GM18511 (cell line): ENCODE results near the gene LIG1.
"Not testable (repeated sequence)": the region's sequence is repeated elsewhere in the genome, so short reads cannot be mapped to it uniquely, and the experiment has no call there.

ENCODE experiments used
- ATAC-seq: cut with Tn5 transposase; IDR thresholded peaks from one replicate; pipeline ENCODE4 v1.9.1; 2021; ENCODE audit warnings: mild to moderate bottlenecking, moderate library complexity; ENCODE audit not compliant: unreplicated experiment

LIG1 gene

DNA sequence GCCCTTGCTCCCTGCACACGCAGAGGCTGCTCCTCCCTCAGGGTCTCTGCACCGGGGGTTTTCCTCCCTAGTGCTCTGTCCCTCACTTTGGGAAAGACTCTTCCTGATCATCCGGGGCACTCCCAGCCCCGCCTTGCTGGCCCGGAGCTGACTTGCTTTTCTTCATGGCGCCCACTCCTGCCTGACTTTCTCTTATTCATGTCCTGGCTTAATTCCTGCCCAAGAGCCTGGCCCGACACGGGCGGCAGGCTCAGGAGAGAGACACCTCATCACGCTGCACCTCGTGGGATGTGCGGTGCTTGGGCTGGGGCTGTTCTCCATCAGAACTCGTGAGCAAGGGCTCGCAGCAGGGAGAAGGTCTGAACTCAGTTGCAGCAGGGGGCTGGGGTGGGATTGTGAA, 47.7 kb downstream of the LIG1 start:
- ATAC-seq = no peak

DNA sequence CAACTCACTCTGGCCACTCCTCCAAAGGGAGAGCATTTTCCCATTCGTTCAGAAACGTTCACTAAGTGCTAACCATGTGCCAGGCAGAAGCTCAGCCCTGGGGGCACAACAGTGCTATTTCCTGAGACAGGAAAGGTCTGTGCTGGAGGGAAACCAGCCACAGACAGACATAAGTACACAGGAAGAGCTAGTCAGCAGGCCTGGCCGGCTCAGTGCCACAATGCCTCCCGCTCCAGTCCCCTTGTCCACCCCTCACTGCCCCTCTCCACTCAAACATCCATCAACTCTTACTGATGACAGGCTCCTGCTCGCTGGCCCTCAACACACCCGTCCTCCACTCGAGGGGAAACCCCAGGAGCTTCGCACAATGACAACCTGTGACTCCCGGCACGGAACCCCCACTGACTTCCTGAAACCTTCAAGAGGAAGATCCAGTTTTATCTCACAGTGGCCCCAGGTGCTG, 48.2 kb downstream of the LIG1 start:
- ATAC-seq = peak; percentile 45

DNA sequence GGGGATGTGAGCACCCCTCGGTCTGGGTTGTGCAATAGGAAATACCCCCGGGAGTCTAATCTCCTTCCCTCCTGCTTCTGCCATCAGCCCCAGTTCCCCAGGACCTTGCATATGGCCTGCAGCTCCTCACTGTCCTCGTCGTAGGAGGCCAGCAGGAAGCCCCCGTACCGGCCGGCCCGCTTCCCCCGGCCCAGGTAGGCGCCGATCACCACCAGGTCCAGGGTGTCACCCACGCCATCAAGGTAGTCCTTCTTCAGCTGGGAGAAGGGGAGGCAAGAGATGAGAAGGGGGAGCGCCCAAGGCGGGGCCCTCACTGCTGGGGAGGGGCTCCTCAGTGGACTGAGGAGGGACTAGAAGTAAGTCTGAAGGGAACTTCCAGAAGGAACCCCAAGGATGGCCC, 49.1 kb downstream of the LIG1 start:
- no peak for ATAC-seq

DNA sequence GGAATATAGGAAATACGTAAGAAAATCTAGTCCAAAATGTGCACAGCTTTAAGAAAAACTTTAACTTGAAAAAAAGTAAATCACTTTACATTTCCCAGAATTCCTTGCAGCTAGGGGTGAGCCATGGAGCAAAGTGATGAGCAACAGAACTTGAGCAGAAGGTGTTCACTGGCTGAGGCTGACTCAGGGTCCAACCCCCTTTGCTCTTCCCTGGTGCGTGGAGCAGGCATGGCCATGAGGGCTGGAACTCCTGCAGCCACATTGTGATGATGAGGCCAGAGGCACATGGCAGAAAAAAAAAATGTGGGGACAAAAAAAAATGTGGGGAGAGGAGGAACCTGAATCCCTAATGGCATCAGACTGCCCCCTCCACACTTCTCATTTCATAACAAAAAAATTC, 49.6 kb downstream of the LIG1 start:
- ATAC-seq = no peak

DNA sequence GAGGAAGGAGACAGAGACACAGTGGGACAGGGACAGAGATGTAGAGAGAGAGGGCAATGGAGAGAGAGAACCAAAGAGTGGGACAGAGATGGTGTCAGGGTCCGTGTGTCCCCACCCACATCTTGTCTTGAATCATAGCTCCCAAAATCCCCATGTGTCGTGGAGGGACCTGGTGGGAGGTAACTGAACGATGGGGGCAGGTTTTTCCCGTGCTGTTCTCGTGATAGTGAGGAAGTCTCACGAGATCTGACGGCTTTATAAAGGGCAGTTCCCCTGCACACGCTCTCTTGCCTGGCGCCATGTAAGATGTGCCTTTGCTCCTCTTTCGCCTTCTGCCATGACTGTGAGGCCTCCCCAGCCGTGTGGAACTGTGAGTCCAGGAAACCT, 52.0 kb downstream of the LIG1 start:
- no peak for ATAC-seq

DNA sequence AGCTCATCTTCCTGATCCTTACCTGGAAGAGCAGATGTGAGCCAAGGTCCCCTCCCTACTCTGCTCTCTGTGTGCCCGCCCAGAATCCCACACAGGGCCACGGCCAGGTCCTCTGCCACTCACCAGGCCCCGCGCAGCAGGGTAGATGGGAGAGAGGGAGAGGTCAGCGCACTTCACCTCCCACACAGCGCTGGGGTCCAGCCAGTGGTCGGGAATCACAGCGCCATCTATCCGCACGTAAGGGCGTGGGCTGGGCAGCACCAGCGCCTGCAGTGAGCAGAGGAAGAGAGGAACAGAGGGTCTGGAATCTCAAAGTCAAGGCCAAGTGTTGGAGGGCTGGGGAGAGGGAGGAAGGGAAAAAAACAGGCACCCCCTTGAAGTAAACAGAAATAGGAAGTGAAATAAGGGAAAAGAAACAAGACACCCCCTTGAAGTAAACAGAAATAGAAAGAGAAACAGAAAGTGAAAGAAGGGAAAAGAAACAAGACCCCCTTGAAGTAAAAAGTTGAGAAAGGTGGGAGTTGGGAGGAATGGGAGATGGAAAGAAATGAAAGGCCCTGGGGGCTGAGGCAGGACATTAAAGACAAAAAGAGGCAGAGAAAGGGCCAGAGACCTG, 52.5 kb downstream of the LIG1 start:
- ATAC-seq = no peak

DNA sequence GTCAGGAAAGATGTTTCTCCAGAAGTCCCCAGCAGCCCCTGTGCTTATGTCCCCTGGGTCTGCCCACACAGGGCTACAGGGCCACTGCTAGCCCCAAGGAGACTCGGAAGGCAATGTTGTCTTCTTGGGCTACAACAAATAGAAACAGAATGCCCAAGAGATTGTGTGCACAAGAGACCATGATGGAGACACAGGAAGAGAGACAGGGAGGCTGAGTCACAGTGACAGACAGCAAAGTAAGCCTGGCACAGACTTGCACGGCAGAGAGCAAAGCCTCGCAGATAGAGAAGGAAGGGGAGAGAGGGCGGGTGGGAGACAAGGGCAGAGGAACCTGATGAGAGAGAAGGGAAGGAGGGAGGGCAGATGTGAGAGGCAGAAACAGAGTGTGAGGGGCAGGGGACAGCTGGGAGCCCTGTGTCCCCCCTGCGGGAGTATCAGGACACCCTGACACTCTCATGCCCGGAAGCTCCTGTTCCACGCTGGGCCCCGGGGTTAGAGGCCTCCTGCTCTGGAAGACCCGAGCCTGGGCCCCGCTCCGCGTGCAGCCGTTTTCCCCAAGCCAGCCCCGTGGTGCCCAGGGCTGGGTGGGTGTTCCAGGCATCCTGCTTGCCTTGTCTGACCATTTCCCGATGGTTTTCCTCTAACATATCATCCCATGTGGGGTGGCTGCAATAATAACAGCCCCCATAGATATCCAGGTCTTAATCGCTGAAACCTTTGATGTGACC, 56.8 kb downstream of the LIG1 start:
- no peak for ATAC-seq

DNA sequence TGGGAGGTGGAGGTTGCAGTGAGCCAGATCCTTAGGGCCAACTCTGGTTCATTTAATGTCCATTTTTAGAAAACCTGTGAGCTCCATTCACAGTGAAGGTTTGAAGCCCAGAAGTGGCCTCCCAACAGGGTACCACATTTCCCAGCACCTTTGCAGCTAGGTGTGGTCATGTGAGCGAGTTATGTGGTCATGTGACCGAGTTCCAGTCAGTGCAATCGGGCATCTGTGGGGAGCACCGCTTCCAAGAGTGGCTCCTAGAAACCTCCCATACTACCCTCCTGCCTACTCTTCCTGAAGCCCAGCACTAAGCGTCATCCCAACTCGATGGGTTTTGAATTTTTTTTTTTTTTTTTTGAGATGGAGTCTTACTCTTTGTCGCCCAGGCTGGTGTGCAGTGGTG, 58.9 kb downstream of the LIG1 start:
- no peak for ATAC-seq

DNA sequence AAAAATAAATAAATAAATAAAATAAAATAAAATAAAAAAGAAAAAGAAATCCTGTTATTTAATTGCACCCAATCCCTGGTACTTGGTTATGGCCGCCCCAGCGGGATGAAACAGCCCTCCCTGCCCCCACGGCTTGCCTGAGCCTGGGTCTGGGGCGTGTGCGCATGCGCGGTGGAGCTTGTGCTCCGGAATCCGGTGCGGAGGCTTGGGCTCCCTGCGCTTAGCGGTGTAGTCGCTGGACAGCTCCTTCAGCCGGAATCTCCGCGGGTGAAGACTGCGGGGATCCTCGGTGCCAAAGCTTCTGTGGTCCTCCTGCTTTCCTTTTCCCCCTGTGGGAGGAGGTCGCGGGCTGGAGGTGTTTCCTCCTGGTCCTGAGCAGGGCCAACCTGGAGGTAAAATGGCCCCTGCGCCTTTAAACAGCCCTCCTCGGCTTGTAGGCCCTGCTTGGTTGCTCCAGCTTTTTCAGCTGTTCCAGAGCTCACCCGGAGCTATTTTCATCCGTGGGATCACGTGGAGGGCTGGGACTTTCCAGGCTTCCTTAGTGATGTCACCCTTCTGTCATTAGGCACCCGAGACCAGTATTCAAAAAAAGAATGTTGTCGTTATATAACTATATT, 59.7 kb downstream of the LIG1 start, which contains the start of gene PLA2G4C:
Gene PLA2G4C, minus strand, starts transcription at position 468 of the 617 bp plus-strand sequence. CDS start 4,288 bp downstream, outside the sequence.
- peak; percentile 56 for ATAC-seq

DNA sequence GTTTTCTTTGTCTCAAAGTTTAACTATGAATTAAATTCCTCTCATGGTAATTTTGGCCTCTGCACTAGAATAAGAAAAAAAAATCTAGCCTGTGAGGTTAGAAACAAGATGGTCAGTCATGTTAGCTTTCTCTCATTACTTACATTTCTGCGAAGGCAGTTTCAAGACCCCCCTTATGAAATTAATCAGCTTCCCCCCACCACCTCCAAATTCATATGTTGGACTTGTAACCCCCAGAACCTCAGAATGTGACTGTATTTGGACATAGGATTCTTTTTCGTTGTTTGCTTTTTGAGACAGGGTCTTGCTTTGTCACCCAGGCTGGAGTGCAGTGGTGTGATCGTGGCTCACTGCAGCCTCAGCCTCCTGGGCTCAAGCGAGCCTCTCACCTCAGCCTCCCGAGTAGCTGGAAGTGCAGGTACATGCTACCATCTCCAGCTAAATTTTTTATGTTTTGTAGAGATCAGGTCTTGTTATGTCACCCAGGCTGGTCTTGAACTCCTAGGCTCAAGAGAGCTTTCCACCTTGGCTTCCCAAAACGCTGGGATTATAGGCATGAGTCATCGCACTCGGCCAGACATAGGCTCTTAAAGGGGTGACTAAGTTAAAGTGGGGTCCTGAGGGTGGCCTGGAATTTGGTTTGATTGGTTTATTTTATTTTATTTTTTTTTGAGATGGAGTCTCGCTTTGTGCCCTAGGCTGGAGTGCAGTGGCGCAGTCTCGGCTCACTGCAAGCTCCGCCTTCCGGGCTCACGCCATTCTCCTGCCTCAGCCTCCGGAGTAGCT, 61.0 kb downstream of the LIG1 start:
- ATAC-seq = no peak

DNA sequence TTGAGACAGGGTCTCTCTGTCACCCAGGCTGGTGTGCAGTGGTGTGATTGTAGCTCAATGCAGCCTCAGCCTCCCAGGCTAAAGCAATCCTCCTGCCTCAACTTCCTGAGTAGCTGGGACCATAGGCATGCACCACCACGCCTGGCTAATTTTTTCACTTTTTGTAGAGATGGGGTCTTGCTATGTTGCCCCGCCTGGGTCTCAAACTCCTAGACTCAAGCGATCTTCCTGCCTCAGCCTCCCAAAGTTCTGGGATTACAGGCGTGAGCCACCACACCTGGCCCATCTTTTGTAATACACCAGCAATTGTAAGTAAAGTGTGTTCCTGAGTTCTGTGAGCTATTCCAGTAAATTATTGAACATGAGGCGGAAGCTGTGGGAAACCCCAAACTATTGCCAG, 66.2 kb downstream of the LIG1 start:
- no peak for ATAC-seq

DNA sequence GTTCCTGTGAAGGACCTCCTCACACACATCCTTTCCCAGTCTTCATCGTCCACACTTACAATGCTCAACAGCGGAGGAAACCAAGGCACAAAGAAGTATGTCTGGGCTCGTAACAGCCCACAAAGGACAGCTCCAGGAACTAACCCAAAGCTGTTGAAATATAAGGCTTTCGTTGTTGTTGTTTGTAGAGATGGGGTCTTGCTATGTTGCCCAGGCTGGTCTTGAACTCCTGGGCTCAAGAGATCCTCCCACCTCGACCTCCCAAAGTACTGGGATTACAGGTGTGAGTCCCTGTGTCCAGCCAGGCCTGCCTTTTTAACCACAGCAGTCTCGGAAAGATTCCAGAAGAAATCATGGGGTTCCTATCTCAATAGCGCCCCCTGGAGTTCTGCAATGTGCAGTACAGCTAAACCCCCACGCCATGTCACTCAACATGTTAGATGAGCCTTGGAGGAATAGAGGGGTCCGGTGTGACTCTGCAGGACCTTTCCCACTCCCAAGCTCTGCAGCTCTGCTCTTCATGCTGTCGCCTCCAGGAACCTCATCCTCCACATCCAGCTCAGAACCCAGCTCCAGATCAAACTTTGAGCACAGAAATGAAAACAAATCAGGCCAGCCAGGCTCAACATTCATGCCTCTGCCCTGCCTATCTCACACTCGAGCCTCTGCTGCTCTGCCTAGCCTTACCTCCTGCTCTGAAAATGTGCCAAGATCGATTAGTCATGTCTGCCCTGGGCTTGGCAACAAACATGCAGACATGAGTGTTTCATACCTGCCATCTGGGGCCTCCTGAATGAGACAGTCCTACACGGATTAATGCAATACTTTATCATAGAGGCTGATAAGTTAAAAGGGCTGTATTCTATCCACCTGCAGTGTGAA, 67.0 kb downstream of the LIG1 start:
- no peak for ATAC-seq

DNA sequence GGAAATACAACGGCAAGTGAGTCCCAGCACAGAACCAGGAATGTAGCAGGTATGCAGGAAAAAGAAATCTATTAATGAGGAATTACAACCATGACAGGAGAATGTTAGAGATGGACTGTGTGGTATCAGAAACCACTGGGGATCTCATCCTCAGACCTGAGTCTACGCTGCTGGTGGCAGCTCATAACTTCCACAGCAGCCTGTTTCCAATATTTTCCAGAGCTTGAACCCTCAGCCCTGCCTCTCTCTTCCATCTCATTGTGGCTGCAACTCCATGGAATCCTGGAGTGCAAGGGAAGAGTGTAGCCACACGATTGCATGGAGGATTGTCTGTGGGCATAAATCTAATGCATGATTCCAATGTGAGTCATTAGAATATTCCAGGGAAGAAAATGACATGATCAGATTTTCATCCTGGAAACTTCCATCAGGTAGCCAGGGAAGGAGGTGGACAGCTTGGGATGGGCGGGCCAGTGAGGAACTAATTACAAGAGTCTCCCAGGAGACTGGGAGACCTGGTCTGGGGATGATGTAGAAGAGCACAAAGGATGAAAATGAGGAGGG, 74.5 kb downstream of the LIG1 start:
- no peak for ATAC-seq

DNA sequence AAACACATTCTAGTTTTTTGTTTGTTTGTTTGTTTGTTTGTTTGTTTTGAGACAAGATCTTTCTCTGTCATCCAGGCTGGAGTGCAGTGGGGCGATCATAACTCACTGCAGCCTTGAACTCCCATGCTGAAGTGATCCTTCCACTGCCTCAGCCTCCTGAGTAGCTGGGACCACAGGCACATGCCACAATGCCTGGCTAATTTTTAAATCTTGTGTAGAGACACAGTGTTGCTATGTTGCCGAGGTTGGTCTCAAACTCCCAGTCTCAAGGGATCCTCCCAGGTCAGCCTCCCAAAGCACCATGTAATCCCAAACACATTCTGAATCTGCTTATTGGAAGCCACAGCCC, 75.3 kb downstream of the LIG1 start:
- no peak for ATAC-seq

DNA sequence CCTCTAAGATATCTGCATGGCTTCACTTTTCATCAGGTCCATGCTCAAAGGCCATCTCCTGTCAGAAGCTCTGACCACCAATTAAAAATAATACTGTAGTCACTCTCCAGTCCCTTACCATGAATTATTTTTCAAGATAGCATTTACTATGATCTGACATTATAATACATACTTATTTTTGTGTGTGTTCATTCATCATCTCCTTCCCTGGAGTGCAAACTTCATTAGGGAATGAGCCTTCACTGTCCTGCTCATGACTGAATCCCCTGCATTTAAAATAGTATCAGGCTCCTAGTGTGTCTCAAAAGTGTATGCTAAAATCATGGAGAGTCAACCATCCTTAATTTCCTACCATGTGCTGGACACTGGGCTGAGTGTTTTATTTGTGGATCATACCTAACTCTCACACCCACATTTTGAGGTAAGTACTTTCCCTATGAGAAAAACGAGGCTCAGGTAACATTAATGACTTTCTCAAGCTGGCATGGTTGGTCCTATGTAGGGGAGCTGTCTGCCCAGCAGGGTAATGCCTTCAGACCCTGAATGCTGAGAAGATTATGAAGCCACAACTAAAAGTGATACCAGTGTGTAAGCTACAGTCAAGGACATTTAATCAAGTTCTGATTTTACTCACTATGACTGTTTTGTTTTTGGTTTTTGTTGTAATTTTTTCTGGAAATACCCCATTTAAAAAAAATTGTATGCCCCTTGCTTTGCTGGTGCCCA, 75.9 kb downstream of the LIG1 start:
- ATAC-seq = no peak

DNA sequence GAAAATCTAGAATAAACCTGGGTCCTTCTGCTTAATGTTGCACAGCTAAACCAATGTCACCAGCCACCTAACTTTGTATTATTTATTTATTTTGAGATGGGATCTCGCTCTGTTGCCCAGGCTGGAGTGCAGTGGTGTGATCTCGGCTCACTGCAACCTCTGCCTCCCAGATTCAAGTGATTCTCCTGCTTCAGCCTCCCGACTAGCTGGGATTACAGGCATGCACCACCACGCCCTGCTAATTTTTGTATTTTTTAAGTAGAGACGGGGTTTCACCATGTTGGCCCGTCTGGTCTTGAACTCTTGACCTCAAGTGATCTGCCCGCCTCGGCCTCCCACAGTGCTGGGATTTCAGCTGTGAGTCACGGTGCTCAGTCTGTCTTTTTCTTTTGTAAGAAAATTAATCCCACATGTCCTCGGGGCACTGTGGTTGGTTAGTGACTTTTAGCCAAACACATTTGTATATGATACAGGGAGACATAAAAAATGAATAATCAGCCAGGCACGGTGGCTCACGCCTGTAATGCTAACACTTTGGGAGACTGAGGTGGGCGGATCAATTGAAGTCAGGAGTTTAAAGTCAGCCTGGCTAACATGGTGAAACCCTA, 78.9 kb downstream of the LIG1 start:
- not testable (repeated sequence) for ATAC-seq

DNA sequence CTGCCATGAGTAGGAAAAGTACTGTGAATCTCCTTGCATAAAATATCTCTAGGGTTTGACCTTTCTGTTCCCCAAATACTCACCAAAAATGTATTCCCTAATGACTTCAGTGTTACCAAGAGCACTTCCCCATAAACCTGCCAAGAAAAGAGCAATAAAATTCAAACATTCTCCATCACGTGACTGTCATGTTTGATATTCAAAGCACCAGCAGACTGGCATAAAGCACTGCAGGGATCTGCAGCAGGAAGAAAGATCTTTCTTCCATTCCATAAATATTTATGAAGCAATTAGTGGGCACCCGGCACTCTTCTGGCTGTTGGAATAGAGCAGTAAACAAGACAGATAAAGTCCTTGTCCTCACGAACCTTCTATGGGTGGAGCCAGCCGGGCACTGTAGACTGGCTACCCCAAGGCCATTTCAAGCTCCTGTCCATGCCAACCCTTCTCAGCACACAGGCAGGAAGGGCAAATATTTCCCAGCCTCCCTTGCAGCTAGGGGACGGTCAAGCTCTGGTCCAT, 79.8 kb downstream of the LIG1 start:
- ATAC-seq = no peak

DNA sequence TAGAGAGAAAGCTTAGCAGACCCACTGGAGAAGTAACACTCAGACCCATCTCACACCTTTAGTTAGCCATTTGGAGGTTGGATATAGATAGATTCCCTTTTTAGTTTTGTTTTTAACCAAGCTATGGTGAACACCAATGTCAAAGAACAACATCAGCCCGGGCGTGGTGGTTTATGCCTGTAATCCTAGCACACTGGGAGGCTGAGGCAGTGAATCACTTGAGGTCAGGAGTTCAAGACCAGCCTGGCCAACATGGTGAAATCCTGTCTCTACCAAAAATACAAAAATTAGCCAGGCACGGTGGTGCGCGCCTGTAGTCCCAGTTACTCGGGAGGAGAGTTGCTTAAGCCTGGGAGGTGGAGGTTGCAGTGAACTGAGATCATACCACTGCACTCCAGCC, 81.2 kb downstream of the LIG1 start:
- not testable (repeated sequence) for ATAC-seq
